Neural cell (in vitro differentiated cells): Measurements from ENCODE around the gene MIOS. TPM values are rescaled to one million over a fixed set of nuclear protein-coding genes. Genes with fewer than 3 reads are reported as not detected.

Experiments used
- H2AFZ ChIP-seq: fragments of 200-600, 300-800 bp; sonication (generic), shearing (Covaris generic); 2 replicates; pipeline ENCODE4 v1.6.0; 2014; ENCODE audit warnings: low read depth, mild to moderate bottlenecking, antibody characterized with exemption, low read length, moderate library complexity
- H3F3A ChIP-seq: fragments of 200-600 bp; shearing (Covaris generic); 2 replicates; pipeline ENCODE4 v1.6.1; 2016; ENCODE audit warnings: mild to moderate bottlenecking, moderate library complexity, mixed read lengths, antibody characterized with exemption, low read length; ENCODE audit not compliant: insufficient read depth, poor library complexity, severe bottlenecking
- H3K27ac ChIP-seq: fragments of 200-600, 300-800 bp; sonication (generic), shearing (Covaris generic); 2 replicates; pipeline ENCODE4 v1.5.1; 2014; ENCODE audit warnings: mild to moderate bottlenecking, low read length, moderate library complexity
- H3K27me3 ChIP-seq: fragments of 300-800, 200-600 bp; sonication (generic), shearing (Covaris generic); 2 replicates; pipeline ENCODE4 v1.6.0; 2014; ENCODE audit warnings: mild to moderate bottlenecking, low read depth, low read length, moderate library complexity; ENCODE audit not compliant: insufficient read depth
- H3K36me3 ChIP-seq: fragments of 300-800, 200-600 bp; sonication (generic), shearing (Covaris generic); 2 replicates; pipeline ENCODE4 v1.5.1; 2014; ENCODE audit warnings: mild to moderate bottlenecking, antibody characterized with exemption, low read length, moderate library complexity; ENCODE audit not compliant: insufficient read depth
- H3K4me2 ChIP-seq: fragments of 300-800, 200-600 bp; sonication (generic), shearing (Covaris generic); 2 replicates; pipeline ENCODE4 v1.6.0; 2014; ENCODE audit warnings: mild to moderate bottlenecking, low read length
- H3K4me3 ChIP-seq: fragments of 300-800, 200-600 bp; sonication (generic), shearing (Covaris generic); 2 replicates; pipeline ENCODE4 v1.5.1; 2014; ENCODE audit warnings: mild to moderate bottlenecking, low read length, moderate library complexity
- H3K79me2 ChIP-seq: fragments of 200-600 bp; shearing (Covaris generic); replicated peaks from 2 replicates; pipeline ENCODE4 v1.6.0; 2014; ENCODE audit warnings: mild to moderate bottlenecking, low read length, moderate library complexity; ENCODE audit not compliant: insufficient read depth
- H3K9ac ChIP-seq: fragments of 300-800, 200-600 bp; sonication (generic), shearing (Covaris generic); 2 replicates; pipeline ENCODE4 v1.6.1; 2016; ENCODE audit warnings: mild to moderate bottlenecking, low read length, mixed read lengths
- H3K9me2 ChIP-seq: fragments of 200-600 bp; shearing (Covaris generic); 2 replicates; pipeline ENCODE4 v1.6.1; 2016; ENCODE audit warnings: mild to moderate bottlenecking, low read length, mixed read lengths; ENCODE audit not compliant: insufficient read depth
- H3K9me3 ChIP-seq: fragments of 200-600, 300-800 bp; sonication (generic), shearing (Covaris generic); 2 replicates; pipeline ENCODE4 v1.6.1; 2016; ENCODE audit warnings: mild to moderate bottlenecking, mixed run types, low read length, moderate library complexity, mixed read lengths
- H4K20me1 ChIP-seq: fragments of 200-600 bp; shearing (Covaris generic); 2 replicates; pipeline ENCODE4 v1.6.1; 2016; ENCODE audit warnings: mild to moderate bottlenecking, mixed run types; ENCODE audit not compliant: insufficient read depth
- CTCF ChIP-seq: fragments of 450-650 bp; IDR thresholded peaks from 2 replicates; pipeline ENCODE4 v1.5.1; 2014; ENCODE audit warnings: antibody characterized with exemption, mild to moderate bottlenecking, moderate library complexity; ENCODE audit not compliant: poor library complexity, severe bottlenecking
- EP300 ChIP-seq: fragments of 450-650 bp; conservative IDR thresholded peaks from 2 replicates; pipeline ENCODE4 v1.6.1; 2014; ENCODE audit warnings: antibody characterized with exemption, mild to moderate bottlenecking, moderate library complexity; ENCODE audit not compliant: poor library complexity, severe bottlenecking
- EZH2 ChIP-seq: fragments of 200-600, 300-800 bp; shearing (Covaris generic), sonication (generic); IDR thresholded peaks from 2 replicates; pipeline ENCODE4 v1.6.1; 2014; ENCODE audit warnings: antibody characterized with exemption, low read length, borderline replicate concordance, mild to moderate bottlenecking; ENCODE audit not compliant: insufficient read depth, poor library complexity, severe bottlenecking
- MXI1 ChIP-seq: fragments of 450-650 bp; conservative IDR thresholded peaks from 2 replicates; pipeline ENCODE4 v1.6.1; 2014; ENCODE audit warnings: antibody characterized with exemption, mild to moderate bottlenecking; ENCODE audit not compliant: poor library complexity, severe bottlenecking
- POLR2AphosphoS5 ChIP-seq: IDR thresholded peaks from 2 replicates; pipeline ENCODE4 v1.6.1; 2012
- RAD21 ChIP-seq: fragments of 450-650 bp; conservative IDR thresholded peaks from 2 replicates; pipeline ENCODE4 v1.6.1; 2014; ENCODE audit warnings: antibody characterized with exemption, mild to moderate bottlenecking, moderate library complexity
- REST ChIP-seq: IDR thresholded peaks from 2 replicates; pipeline ENCODE4 v1.6.1; 2012; ENCODE audit warnings: borderline replicate concordance
- SMC3 ChIP-seq: fragments of 450-650 bp; conservative IDR thresholded peaks from 2 replicates; pipeline ENCODE4 v1.6.1; 2014; ENCODE audit warnings: antibody characterized with exemption, mild to moderate bottlenecking, moderate library complexity; ENCODE audit not compliant: poor library complexity
- TAF1 ChIP-seq: IDR thresholded peaks from 2 replicates; pipeline ENCODE4 v1.6.1; 2012; ENCODE audit warnings: low read depth
- polyA plus RNA-seq: library from polyadenylated mRNA; depleted of rRNA; stranded (reverse); fragments of >200 nt; gene quantifications from 2 replicates; pipeline ENCODE4 v1.2.3, GENCODE V29; 2014

Gene MIOS
- polyA plus RNA-seq, 1 donor from 2014 or later, result 52.2 TPM

- Histone ChIP-seq H3K79me2 (peaks cover under 1% of the 10 kb centered on the region), H3K9me3 (no peaks in the 10 kb centered on the region), H3K4me3 (no peak overlapping the region), H3K27ac (no peak overlapping the region), H3K4me2 (no peak overlapping the region), H3K9me2 (no peaks in the 10 kb centered on the region), H2AFZ (no peak overlapping the region), H3F3A (no peaks in the 10 kb centered on the region), H3K9ac (no peak overlapping the region), H4K20me1 (no peaks in the 10 kb centered on the region), H3K36me3 (no peaks in the 10 kb centered on the region), H3K27me3 (no peaks in the 10 kb centered on the region)
- TF ChIP-seq MXI1 (no peak), POLR2AphosphoS5 (no peak), TAF1 (no peak), CTCF (no peak), EZH2 (no peak), REST (no peak), EP300 (no peak), RAD21 (no peak), SMC3 (no peak)
Observed at GRCh38 chr7:7647495-7648036, 80.9 kb downstream of the MIOS start.

GRCh38 chr7:7650682-7651206 lies 84.1 kb downstream of the MIOS start:
- Histone ChIP-seq H3F3A (no peaks in the 10 kb centered on the region), H4K20me1 (no peaks in the 10 kb centered on the region), H3K79me2 (peaks cover 3% of the 10 kb centered on the region), H3K9me3 (no peaks in the 10 kb centered on the region), H3K27ac (no peak overlapping the region), H3K4me2 (no peak overlapping the region), H3K9ac (no peak overlapping the region), H3K9me2 (no peaks in the 10 kb centered on the region), H3K27me3 (no peaks in the 10 kb centered on the region), H2AFZ (no peak overlapping the region), H3K36me3 (no peaks in the 10 kb centered on the region), H3K4me3 (no peak overlapping the region)
- TF ChIP-seq EZH2, result no peak
- no peak for TF ChIP-seq REST
- TF ChIP-seq EP300, result no peak
